Skin epidermis (tissue), 12 donors: ENCODE data around the gene KLHL2.
"Not testable (repeated sequence)": the region's sequence is repeated elsewhere in the genome, so short reads cannot be mapped to it uniquely, and the experiment has no call there.

Experiments used
- H3K27ac ChIP-seq, 21 experiments: fragments of 200-600 bp; sonication (generic) in 11 of 21; one replicate each; pipeline ENCODE4 v1.5.0; 2020; ENCODE audit warnings: mild to moderate bottlenecking in 3 of 21, inconsistent platforms in 2 of 21, moderate library complexity in 2 of 21
- H3K4me3 ChIP-seq, 7 experiments: fragments of 200-600 bp; sonication (generic) in 2 of 7; one replicate each; pipeline ENCODE4 v1.5.0; 2020; ENCODE audit warnings: inconsistent platforms in 2 of 7, mild to moderate bottlenecking in 2 of 7, moderate library complexity in 1 of 7

KLHL2 gene, protein sequence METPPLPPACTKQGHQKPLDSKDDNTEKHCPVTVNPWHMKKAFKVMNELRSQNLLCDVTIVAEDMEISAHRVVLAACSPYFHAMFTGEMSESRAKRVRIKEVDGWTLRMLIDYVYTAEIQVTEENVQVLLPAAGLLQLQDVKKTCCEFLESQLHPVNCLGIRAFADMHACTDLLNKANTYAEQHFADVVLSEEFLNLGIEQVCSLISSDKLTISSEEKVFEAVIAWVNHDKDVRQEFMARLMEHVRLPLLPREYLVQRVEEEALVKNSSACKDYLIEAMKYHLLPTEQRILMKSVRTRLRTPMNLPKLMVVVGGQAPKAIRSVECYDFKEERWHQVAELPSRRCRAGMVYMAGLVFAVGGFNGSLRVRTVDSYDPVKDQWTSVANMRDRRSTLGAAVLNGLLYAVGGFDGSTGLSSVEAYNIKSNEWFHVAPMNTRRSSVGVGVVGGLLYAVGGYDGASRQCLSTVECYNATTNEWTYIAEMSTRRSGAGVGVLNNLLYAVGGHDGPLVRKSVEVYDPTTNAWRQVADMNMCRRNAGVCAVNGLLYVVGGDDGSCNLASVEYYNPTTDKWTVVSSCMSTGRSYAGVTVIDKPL

DNA sequence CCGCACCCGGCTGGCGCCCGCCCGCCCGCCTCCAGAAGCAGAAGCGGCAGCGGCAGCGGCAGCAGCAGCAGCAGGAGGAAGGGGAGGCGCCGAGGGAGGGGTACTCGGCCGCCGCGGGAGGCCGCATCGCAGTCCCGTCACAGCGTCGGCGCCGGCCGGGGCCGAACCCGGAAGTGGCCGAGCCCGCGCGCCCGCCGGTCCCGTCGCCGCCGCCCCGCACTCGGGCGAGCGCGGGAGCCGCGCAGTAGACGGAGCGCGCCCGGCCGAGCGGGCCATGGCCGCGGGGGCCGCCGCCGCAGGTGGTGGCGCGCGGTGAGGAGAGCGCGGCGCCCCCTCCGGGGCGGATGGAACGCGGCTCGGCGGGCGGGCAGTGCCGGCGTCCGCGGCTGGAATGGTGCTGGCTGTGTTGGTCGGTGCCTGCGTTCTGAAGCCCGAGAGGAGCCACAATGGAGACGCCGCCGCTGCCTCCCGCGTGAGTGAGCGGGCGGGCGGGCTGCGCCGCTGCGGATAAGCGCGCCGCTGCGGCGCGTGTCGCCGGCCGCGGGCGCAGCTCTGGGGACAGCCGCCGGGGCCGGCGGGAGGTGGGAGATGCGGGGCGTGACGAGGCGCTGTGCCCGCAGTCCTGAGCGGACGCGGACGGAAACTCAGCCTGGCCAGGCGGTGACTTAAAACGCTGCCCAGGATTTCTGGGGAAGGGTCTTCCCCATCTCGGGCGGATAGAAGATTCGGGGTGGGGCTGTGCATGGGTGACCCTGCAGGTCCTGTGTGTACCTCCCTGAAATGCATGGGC is at the start of gene KLHL2:
KLHL2 (plus strand) TSS at position 131 of the 790 bp plus-strand sequence; CDS start at position 447, 316 bp downstream.
- Histone ChIP-seq H3K4me3 (peak within 1 kb of the TSS; percentile 45 to 95 (median 87)), H3K27ac (peak within 1 kb of the TSS; percentile 53 to 95 (median 82))

DNA sequence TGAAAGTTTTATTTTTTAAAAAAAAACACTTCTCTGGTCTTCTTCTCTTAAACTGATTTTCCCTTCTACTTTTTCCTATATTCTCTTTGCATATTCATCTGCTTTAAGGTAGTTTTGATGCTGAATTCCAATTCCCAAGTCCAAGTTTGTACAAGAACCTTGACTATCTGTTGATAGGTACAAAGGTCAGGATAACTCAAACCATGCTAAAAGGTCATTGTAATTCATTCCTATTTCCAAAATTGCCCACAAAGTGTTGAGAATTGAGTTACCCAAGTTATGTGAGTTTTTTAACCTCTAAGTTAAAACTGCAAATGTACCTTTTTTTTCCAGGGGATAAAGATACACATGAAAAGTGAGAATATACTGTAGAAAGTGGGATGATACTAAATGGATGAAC is 48.6 kb upstream of the KLHL2 start:
- Histone ChIP-seq H3K27ac (no peak overlapping the region), H3K4me3 (no peak overlapping the region)

DNA sequence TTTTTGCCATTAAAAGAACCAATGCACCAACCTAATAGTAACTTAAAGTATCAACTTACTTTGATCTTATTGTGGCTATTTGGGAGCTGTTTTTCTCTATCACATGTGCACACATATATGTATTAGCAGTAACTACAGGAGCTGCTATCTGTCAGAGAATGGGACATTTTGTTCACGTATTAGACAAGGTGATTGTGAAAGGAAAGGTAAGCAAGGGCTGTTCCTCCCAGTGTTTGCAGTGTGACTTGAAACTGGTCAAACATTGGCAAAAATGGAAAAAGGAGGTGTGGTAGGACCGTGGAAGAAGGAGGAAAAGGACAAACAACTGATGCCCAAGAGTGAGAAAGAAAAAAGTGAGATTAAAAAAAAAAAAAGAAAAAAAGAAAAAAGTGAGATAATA is 43.1 kb upstream of the KLHL2 start:
- no peak overlapping the region for H3K27ac ChIP-seq
- no peak overlapping the region for H3K4me3 ChIP-seq

DNA sequence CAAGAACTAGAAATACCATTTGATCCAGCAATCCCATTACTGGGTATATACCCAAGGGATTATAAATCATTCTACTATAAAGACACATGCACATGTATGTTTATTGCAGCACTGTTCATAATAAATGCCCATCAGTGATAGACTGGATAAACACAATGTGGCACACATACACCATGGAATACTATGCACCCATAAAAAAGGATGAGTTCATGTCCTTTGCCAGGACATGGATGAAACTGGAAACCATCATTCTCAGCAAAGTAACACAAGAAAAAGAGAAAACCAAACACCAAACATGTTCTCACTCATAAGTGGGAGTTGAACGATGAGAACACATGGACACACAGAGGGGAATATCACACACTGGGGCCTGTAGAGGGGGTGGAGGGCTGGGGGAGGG is 40.5 kb upstream of the KLHL2 start:
- H3K27ac ChIP-seq, H3K4me3 ChIP-seq: not testable (repeated sequence)

DNA sequence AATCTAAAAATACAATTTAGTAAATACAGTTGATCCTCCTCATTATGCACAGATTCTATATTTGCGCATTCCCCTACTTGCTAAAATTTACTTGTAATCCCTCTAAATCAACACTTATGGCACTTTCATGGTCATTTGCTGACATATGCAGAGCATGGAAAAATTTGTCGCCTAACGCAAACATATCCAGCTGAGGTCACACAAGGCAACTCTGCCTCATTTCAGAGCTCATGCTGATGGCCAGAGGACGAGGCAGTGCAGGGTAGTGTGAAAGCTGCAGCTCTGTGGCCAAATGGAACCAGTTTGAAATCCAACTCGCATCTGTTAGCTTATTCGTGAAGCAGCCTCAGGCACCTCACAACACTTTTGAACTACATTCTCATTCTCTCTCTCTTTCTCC is 39.7 kb upstream of the KLHL2 start:
- H3K27ac ChIP-seq = no peak overlapping the region

DNA sequence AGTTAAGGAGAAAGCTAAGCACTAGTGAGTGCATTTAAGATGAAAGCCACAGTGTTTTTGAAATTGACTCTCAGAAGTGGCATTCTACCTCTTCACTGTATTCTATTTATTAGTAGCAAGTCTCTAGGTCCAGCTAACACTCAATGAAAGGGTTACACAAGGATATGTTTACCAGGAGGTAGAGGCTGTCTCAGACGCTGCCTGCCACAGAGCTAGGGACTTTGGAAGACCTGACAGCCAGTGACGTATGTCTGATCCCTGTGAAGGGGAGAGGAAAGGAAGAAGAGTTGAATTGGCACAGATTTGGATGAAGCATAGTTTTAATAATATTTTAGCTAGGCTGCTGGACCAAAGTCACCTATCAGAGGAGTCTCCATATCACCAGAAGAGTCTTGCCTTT is 36.5 kb upstream of the KLHL2 start:
- Histone ChIP-seq H3K4me3 (no peak overlapping the region), H3K27ac (no peak overlapping the region)

More for the DNA sequence above, 39.7 kb upstream of the KLHL2 start:
- no peak overlapping the region for H3K4me3 ChIP-seq

DNA sequence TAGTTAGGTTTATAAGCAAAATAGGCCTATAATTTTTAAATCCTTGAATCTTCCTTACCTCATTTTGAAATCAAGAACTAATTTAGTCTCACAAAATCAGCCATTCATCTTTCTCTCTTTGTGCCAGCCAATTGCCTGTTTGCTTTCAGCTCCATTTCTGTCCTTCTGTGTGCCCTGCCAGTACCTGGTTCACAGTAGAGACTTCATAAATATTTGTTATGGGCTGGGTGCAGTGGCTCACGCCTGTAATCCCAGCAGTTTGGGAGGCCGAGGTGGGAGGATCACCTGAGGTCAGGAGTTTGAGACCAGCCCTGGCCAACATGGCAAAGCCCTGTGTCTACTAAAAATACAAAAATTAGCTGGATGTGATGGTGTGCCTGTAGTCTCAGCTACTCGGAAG is 31.9 kb upstream of the KLHL2 start:
- not testable (repeated sequence) for H3K27ac ChIP-seq

DNA sequence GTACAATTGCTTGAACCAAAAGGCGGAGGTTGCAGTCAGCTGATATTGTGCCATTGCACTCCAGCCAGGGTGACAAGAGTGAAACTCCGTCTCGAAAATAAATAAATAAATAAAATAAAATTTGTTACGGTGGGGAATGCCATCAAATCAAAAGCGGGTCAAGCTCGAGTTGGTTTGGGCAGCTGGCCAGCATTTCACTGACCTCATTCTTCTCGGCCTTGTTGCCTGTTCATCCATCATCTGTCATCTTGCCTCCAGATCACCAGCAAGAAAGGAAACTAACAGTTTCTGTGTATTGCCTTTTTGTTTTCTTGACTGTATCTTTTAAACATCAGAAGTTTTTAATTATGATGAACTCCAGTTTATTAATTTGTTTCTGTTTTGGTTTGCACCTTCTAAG is 31.5 kb upstream of the KLHL2 start:
- Histone ChIP-seq H3K27ac (no peak overlapping the region), H3K4me3 (no peak overlapping the region)

More for the DNA sequence above, 31.9 kb upstream of the KLHL2 start:
- not testable (repeated sequence) for H3K4me3 ChIP-seq

DNA sequence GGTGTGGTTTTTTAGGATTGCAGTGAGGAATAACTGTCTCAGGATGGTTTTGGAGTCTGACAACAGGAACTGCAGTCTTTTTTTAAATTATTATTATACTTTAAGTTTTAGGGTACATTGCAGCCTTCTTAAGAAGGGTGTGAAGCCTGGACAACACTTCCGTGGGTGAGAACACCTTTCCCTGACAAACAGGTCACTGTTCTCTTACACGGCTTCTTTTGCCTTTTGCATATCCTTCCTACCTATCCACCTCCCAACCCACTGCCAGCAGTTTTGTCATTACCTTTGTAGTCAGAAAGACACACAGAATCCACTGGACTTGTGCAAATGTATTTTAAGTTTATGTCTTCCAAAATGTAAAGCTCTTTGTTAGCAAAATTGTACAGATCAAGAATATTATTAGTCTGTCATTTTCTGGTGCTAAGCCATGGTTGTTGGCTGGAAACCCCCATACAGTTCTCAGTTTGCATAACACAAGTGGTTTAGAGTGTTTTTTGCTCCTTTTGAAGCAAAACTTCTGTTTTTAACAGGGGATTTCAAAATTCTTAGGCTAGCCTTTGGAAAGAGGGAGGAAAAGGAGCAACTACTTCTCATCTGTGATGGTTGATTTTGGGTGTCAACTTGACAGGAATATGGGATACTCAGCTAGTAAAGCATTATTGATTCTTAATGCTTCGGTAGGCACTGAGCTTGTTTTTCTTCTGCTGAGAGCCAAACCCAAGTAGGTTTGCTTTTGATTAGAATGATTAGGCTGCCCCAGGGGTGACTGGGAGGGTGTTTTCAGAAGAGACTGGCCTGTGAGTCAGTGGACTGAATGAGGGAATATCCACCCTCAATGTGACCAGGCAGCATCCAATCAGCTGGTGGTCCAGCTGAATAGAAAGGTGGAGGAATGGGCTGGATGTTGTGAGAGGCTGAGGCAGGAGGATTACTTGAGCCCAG is 29.4 kb upstream of the KLHL2 start:
- H3K27ac ChIP-seq = peak overlapping the region in 1 of 21 experiments; percentile 3
- no peak overlapping the region for H3K4me3 ChIP-seq

DNA sequence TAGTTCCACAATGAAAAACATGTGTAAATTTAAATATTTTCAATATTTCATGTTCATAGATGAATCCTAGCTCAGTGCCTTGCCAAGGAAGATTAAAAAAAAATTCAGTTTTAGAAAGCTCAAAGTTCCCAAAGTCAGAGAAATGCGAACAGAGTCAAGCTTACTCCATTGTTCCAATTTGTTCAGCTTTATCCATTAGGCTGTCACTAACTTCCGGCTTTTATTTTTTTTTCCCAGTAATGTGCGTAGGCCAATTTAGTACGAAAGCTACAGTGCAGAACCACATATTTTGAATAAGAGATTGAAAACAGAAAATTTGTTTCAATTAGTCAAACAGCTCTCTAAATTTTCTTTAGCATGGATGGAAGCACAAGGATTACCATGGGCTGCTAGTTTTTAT is 23.1 kb upstream of the KLHL2 start:
- no peak overlapping the region for H3K27ac ChIP-seq
- no peak overlapping the region for H3K4me3 ChIP-seq

DNA sequence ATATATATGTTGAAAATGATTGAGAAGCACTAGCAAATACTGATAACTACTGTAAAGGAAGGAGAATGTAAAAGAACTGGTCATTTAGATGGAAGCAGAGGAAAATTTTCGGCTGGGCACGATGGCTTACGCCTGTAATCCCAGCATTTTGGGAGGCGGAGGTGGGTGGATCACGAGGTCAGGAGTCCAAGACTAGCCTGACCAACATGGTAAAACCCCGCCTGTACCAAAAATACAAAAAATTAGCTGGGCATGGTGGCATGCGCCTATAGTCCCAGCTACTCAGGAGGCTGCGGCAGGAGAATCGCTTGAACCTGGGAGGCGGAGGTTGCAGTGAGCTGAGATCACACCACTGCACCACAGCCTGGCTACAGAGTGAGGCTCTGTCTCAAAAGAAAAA is 22.4 kb upstream of the KLHL2 start:
- H3K4me3 ChIP-seq, H3K27ac ChIP-seq: not testable (repeated sequence)

DNA sequence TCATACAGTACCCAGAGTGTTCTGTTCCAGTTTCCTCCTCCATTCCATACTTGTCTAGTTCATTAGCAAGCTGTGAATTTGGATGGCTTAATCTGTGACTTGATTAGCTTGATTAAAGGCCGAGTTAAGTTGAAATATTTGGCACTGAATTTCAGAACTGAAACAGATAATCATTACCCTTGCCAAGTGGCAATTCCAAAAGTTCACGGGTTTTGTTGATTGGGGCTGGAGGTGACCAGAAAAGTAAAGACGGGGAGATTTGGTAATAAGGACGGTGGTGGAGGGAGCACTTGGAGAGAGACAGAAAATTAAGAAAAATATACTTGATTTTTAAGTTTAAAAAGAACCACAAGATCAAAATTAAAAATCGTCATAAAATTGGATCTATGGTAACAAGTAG is 21.9 kb upstream of the KLHL2 start:
- no peak overlapping the region for H3K4me3 ChIP-seq
- H3K27ac ChIP-seq = no peak overlapping the region

DNA sequence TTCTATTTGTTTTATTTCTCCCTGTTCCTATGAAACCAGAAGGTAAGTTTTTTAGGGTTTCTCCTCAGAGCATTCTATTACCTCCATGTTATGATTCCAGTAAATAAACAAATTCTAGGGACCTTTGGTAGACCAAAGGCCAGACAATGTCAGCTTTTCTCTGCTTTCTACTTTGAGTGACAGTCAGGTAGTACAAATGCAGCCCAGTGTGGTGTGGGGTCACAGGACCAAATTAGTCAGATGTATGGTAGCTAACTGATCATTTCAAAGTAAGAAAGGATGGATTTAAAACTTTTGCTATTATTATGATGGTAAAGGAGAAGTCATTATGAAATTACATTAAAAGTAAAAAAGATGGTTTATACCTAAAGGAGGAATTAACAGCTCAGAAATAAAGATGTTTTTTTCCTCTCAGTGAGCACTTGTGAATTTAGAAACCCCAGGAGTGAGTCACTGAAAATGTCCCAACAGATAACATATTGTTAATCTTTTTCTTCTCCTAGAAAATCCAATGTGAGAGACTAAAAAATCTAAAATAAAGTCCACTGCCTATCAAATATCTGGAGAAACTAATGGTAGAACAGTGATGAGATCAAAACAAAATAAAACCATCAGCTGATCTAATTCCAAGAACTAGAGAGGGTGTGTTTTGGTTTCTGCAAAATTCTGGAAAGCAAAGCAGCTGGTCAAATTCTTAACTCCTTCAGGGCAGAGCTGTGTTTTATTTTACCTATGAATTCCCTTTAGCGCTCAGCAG is 16.6 kb upstream of the KLHL2 start:
- no peak overlapping the region for H3K27ac ChIP-seq

DNA sequence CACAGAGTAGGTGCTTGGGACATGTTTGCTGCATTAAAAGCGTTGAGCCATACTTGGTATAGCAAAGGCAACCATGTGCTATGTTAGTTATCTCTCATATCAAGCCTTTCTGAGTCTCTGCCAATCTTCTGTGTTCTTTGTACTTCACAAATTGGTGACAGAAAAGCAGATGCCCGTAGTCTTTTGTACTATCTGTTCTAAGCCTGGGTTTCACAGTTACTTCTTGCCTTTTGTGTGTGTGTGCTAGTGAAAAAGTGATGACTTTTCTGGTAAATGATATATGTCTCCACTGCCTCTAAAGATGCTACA is 16.1 kb upstream of the KLHL2 start:
- H3K27ac ChIP-seq = no peak overlapping the region

More for the DNA sequence above, 16.6 kb upstream of the KLHL2 start:
- H3K4me3 ChIP-seq = no peak overlapping the region

DNA sequence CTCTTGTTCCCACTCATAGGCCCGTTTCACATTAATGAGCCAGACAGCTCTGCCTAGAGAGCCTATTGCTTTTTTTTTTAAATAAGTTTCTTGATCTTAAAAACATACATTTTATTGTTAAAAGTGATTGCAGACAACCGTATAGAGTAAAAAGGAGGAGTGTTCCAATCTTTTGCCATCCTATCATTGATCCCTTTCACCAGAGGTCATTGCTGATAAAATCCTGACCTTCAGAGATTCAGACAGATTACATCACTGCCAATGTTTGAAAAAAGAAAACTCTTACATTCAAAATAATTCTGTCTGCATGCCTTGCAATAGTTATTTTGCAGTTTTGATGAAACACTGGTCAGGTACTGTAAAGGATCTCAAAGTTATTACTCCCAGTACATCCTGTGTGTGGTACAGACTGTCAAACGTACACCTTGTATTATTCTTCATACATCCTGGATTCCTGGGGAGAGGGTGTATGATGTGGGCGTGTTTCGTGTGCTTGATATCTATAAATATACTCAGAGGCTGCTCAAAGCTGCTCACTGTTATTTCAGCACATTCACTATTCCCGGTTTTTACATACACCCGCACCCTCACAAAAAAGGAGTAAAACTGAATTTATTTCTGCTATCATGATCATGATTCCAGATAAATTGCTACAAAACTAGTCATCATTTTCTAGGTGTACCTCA is 15.4 kb upstream of the KLHL2 start:
- no peak overlapping the region for H3K27ac ChIP-seq
- H3K4me3 ChIP-seq = no peak overlapping the region

More for the DNA sequence above, 16.1 kb upstream of the KLHL2 start:
- H3K4me3 ChIP-seq = no peak overlapping the region

DNA sequence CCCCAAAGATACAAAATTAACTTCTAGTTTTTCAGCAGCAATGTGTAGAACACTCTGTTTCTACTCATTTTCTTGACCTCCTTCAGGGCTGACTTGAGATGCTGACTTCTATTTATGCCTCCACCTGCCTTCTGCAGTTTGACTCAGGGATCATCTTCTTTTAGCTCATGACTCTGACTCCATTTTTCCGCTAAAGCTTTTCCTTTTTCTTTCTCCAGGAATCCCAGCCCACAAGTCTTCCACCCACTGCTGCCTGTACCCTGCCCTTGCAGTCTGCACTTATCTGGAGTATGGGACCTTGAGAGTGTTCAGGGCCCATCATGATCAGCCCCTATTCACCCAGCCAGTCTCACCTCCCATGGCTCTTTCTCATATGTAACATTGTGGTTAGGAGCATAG is 14.9 kb upstream of the KLHL2 start:
- Histone ChIP-seq H3K4me3 (no peak overlapping the region), H3K27ac (no peak overlapping the region)

DNA sequence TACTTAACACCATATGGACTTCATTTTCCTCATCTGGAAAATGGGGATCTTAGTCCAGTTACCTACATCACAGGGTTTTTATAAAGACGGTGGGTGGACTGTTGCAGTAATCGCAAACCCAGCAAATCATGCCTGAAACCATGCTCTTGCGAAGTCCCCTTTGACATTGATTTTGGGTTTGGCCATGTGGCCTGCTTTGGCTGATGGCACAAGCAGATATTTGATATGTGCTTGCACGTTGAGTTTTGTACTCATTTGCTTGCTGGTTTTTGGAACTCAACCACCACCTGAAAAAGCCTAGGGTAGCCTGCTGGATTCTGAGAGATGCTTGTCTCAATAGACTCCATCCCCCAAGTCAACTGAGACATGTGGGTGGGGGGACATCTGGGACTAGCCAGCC is 14.4 kb upstream of the KLHL2 start:
- Histone ChIP-seq H3K27ac (no peak overlapping the region), H3K4me3 (no peak overlapping the region)

DNA sequence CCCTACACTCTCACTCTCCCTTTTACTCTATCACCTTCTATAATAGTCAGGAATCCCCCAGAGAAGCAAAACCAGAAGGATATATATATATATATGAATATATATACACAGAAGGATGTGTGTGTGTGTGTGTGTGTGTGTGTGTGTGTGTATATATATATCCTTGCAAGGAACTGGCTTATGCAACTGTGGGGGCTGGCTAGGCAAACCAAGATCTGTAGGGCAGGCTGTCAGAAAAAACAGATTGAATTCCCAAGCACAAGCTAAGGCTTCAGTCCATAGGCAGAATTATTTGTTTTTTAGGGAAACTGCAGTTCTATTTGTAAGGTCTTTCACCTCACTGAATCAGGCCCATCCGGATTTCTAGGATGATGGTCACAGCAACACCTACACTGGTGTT is 13.0 kb upstream of the KLHL2 start:
- Histone ChIP-seq H3K27ac (no peak overlapping the region), H3K4me3 (no peak overlapping the region)

DNA sequence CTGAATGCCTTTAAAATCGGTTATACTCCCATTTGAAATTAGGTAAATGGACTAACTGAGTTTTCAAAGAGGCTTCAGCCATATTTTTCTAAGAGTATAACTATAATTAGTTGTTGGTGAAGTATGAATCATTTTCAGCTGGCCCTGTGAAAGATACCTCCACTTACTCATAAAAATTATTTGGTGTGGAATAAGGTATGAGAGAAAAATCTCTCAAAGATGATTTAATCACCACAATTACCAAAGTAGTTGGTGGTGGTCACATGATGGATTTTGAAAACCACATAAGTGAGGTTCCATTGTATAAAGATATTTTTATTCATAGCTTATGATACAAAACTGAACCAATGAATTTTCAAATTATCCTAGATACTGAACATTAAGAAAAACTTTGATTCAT is 9.0 kb upstream of the KLHL2 start:
- Histone ChIP-seq H3K27ac (no peak overlapping the region), H3K4me3 (no peak overlapping the region)
